GM21447 (cell line): ENCODE measurements around the gene MID2.
"Not testable (repeated sequence)": the region's sequence is repeated elsewhere in the genome, so short reads cannot be mapped to it uniquely, and the experiment has no call there.

Experiments
- ATAC-seq: cut with Tn5 transposase; IDR thresholded peaks from one replicate; pipeline ENCODE4 v1.9.1; 2021; ENCODE audit not compliant: unreplicated experiment

Gene MID2

GRCh38 chrX:107836958-107837357 is 11.3 kb downstream of the MID2 start:
- ATAC-seq: no peak

GRCh38 chrX:107840971-107841370 is 15.3 kb downstream of the MID2 start:
- ATAC-seq: no peak

- ATAC-seq: no peak
Observed at GRCh38 chrX:107842715-107843400, 17.2 kb downstream of the MID2 start.

GRCh38 chrX:107845625-107846024 is 20.0 kb downstream of the MID2 start:
- no peak for ATAC-seq

GRCh38 chrX:107848591-107848990 is 22.9 kb downstream of the MID2 start:
- ATAC-seq: no peak

- no peak for ATAC-seq
Observed at GRCh38 chrX:107849747-107850421, 24.2 kb downstream of the MID2 start.

GRCh38 chrX:107850422-107850765 is 24.7 kb downstream of the MID2 start:
- ATAC-seq: no peak

GRCh38 chrX:107851215-107851614 is 25.5 kb downstream of the MID2 start:
- no peak for ATAC-seq

- ATAC-seq: not testable (repeated sequence)
Observed at GRCh38 chrX:107851665-107852064, 26.0 kb downstream of the MID2 start.

- ATAC-seq: no peak
Observed at GRCh38 chrX:107856289-107856688, 30.6 kb downstream of the MID2 start.

- not testable (repeated sequence) for ATAC-seq
Observed at GRCh38 chrX:107857041-107857440, 31.4 kb downstream of the MID2 start.

- no peak for ATAC-seq
Observed at GRCh38 chrX:107857837-107858236, 32.2 kb downstream of the MID2 start.

GRCh38 chrX:107861056-107861455 is 35.4 kb downstream of the MID2 start:
- no peak for ATAC-seq

GRCh38 chrX:107871136-107871535 is 45.5 kb downstream of the MID2 start:
- ATAC-seq: no peak

GRCh38 chrX:107878106-107878505 is 52.4 kb downstream of the MID2 start:
- ATAC-seq: no peak

- no peak for ATAC-seq
Observed at GRCh38 chrX:107880054-107880610, 54.5 kb downstream of the MID2 start.

- no peak for ATAC-seq
Observed at GRCh38 chrX:107894038-107894437, 68.4 kb downstream of the MID2 start.

GRCh38 chrX:107902721-107903120 is 77.1 kb downstream of the MID2 start:
- ATAC-seq: no peak

GRCh38 chrX:107905366-107905765 is 79.7 kb downstream of the MID2 start:
- ATAC-seq: no peak

GRCh38 chrX:107924136-107924746 is 98.6 kb downstream of the MID2 start:
- ATAC-seq: no peak

- ATAC-seq: no peak
Observed at GRCh38 chrX:107934262-107934661, 108.6 kb downstream of the MID2 start.

- ATAC-seq: no peak
Observed at GRCh38 chrX:107935200-107935599, 109.5 kb downstream of the MID2 start.
